Measurements from ENCODE around the gene CABCOCO1.

CABCOCO1 gene

GRCh38 chr10:61784354-61785133, 121.8 kb downstream of the CABCOCO1 start:
- no peaks in the 10 kb centered on the region for H3K27me3 ChIP-seq (ENCODE audit: insufficient read depth, low read length)
- no peak overlapping the region for H3K27ac ChIP-seq (ENCODE audit: low read depth, low read length)
- H2AFZ ChIP-seq (ENCODE audit: low read length, unreplicated experiment) = no peak overlapping the region
- no peaks in the 10 kb centered on the region for H3K79me2 ChIP-seq (ENCODE audit: control insufficient read depth, insufficient read depth, low read length, unreplicated experiment)
- H3K36me3 ChIP-seq (ENCODE audit: insufficient read depth, low read length) = no peaks in the 10 kb centered on the region
- H3K4me1 ChIP-seq (ENCODE audit: control insufficient read depth, insufficient read depth, low read length, unreplicated experiment) = peaks cover 22% of the 10 kb centered on the region
- no peak overlapping the region for H3K4me3 ChIP-seq (ENCODE audit: low read depth, low read length)

- Histone ChIP-seq H3K4me3 (ENCODE audit: low read depth, low read length) (no peak overlapping the region), H3K27me3 (ENCODE audit: insufficient read depth, low read length) (no peaks in the 10 kb centered on the region), H3K4me1 (ENCODE audit: control insufficient read depth, insufficient read depth, low read length, unreplicated experiment) (peaks cover 22% of the 10 kb centered on the region), H2AFZ (ENCODE audit: low read length, unreplicated experiment) (peak overlapping the region; percentile 54), H3K36me3 (ENCODE audit: insufficient read depth, low read length) (no peaks in the 10 kb centered on the region), H3K27ac (ENCODE audit: low read depth, low read length) (no peak overlapping the region), H3K79me2 (ENCODE audit: control insufficient read depth, insufficient read depth, low read length, unreplicated experiment) (no peaks in the 10 kb centered on the region)
These were observed 122.9 kb downstream of the CABCOCO1 start for GRCh38 chr10:61785473-61786105.

GRCh38 chr10:61786728-61787127, 124.0 kb downstream of the CABCOCO1 start:
- Histone ChIP-seq H3K27ac (ENCODE audit: low read depth, low read length) (peak overlapping the region; percentile 75), H3K27me3 (ENCODE audit: insufficient read depth, low read length) (no peaks in the 10 kb centered on the region), H2AFZ (ENCODE audit: low read length, unreplicated experiment) (peak overlapping the region; percentile 74), H3K4me1 (ENCODE audit: control insufficient read depth, insufficient read depth, low read length, unreplicated experiment) (peaks cover 22% of the 10 kb centered on the region), H3K4me3 (ENCODE audit: low read depth, low read length) (peak overlapping the region; percentile 67), H3K36me3 (ENCODE audit: insufficient read depth, low read length) (no peaks in the 10 kb centered on the region), H3K79me2 (ENCODE audit: control insufficient read depth, insufficient read depth, low read length, unreplicated experiment) (no peaks in the 10 kb centered on the region)

GRCh38 chr10:61787170-61787569, 124.4 kb downstream of the CABCOCO1 start:
- H3K36me3 ChIP-seq (ENCODE audit: insufficient read depth, low read length) = no peaks in the 10 kb centered on the region
- H3K27ac ChIP-seq (ENCODE audit: low read depth, low read length) = peak overlapping the region; percentile 75
- no peaks in the 10 kb centered on the region for H3K27me3 ChIP-seq (ENCODE audit: insufficient read depth, low read length)
- peak overlapping the region; percentile 74 for H2AFZ ChIP-seq (ENCODE audit: low read length, unreplicated experiment)
- peak overlapping the region; percentile 67 for H3K4me3 ChIP-seq (ENCODE audit: low read depth, low read length)
- H3K4me1 ChIP-seq (ENCODE audit: control insufficient read depth, insufficient read depth, low read length, unreplicated experiment) = peaks cover 21% of the 10 kb centered on the region
- no peaks in the 10 kb centered on the region for H3K79me2 ChIP-seq (ENCODE audit: control insufficient read depth, insufficient read depth, low read length, unreplicated experiment)

DNA sequence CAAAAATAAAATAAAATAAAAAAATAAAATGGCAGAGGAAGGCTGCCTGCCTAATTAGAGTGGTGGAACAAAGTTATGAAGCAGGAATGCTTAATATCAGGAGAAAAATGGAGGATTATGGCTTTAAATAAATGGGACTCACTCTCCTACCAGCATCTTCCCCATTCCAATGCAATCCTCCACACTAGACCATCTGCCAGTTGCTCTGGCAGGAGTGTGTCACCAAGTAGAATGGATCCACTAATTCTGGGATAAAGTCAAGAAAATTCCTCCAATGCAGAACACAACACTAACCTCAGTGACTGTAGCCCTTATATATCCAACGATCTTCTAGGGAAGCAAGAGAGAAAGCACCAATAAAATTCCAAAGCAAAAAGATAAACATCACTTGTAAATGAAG, 126.3 kb downstream of the CABCOCO1 start:
- Histone ChIP-seq H3K27ac (ENCODE audit: low read depth, low read length) (no peak overlapping the region), H3K27me3 (ENCODE audit: insufficient read depth, low read length) (no peaks in the 10 kb centered on the region), H3K4me1 (ENCODE audit: control insufficient read depth, insufficient read depth, low read length, unreplicated experiment) (peaks cover 25% of the 10 kb centered on the region), H3K79me2 (ENCODE audit: control insufficient read depth, insufficient read depth, low read length, unreplicated experiment) (no peaks in the 10 kb centered on the region), H2AFZ (ENCODE audit: low read length, unreplicated experiment) (no peak overlapping the region), H3K4me3 (ENCODE audit: low read depth, low read length) (no peak overlapping the region), H3K36me3 (ENCODE audit: insufficient read depth, low read length) (no peaks in the 10 kb centered on the region)

- Histone ChIP-seq H3K27ac (ENCODE audit: low read depth, low read length) (no peak overlapping the region), H3K4me1 (ENCODE audit: control insufficient read depth, insufficient read depth, low read length, unreplicated experiment) (peaks cover 26% of the 10 kb centered on the region), H3K27me3 (ENCODE audit: insufficient read depth, low read length) (no peaks in the 10 kb centered on the region), H3K4me3 (ENCODE audit: low read depth, low read length) (no peak overlapping the region), H3K36me3 (ENCODE audit: insufficient read depth, low read length) (no peaks in the 10 kb centered on the region), H2AFZ (ENCODE audit: low read length, unreplicated experiment) (no peak overlapping the region), H3K79me2 (ENCODE audit: control insufficient read depth, insufficient read depth, low read length, unreplicated experiment) (no peaks in the 10 kb centered on the region)
These were observed 128.5 kb downstream of the CABCOCO1 start for GRCh38 chr10:61791216-61791615.

- no peak overlapping the region for H2AFZ ChIP-seq (ENCODE audit: low read length, unreplicated experiment)
- H3K4me3 ChIP-seq (ENCODE audit: low read depth, low read length) = no peak overlapping the region
- no peak overlapping the region for H3K27ac ChIP-seq (ENCODE audit: low read depth, low read length)
- peaks cover 19% of the 10 kb centered on the region for H3K4me1 ChIP-seq (ENCODE audit: control insufficient read depth, insufficient read depth, low read length, unreplicated experiment)
- H3K27me3 ChIP-seq (ENCODE audit: insufficient read depth, low read length) = no peaks in the 10 kb centered on the region
- no peaks in the 10 kb centered on the region for H3K79me2 ChIP-seq (ENCODE audit: control insufficient read depth, insufficient read depth, low read length, unreplicated experiment)
- H3K36me3 ChIP-seq (ENCODE audit: insufficient read depth, low read length) = no peaks in the 10 kb centered on the region
These were observed 129.5 kb downstream of the CABCOCO1 start for GRCh38 chr10:61792097-61792716.

DNA sequence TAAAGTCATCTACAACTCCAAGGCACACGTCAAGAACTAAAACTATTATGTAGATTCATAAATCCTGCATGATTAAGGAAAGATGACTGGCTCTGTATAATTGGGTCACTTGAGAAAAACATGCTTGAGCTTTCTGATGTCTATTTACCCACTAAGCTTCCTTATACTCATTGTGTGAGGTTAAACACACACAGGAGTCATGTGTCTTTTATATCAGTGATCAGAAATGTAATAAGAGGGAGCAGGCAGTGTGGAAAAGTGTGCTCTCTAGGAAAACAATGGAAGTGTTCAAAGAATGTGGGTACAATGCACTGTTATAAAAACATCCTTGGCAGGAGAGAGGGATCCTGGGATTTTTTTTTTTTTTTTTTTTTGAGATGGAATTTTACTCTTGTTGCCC, 130.2 kb downstream of the CABCOCO1 start:
- Histone ChIP-seq H3K36me3 (ENCODE audit: insufficient read depth, low read length) (no peaks in the 10 kb centered on the region), H3K79me2 (ENCODE audit: control insufficient read depth, insufficient read depth, low read length, unreplicated experiment) (no peaks in the 10 kb centered on the region), H2AFZ (ENCODE audit: low read length, unreplicated experiment) (no peak overlapping the region), H3K4me3 (ENCODE audit: low read depth, low read length) (no peak overlapping the region), H3K27me3 (ENCODE audit: insufficient read depth, low read length) (no peaks in the 10 kb centered on the region), H3K4me1 (ENCODE audit: control insufficient read depth, insufficient read depth, low read length, unreplicated experiment) (peaks cover 13% of the 10 kb centered on the region), H3K27ac (ENCODE audit: low read depth, low read length) (no peak overlapping the region)

DNA sequence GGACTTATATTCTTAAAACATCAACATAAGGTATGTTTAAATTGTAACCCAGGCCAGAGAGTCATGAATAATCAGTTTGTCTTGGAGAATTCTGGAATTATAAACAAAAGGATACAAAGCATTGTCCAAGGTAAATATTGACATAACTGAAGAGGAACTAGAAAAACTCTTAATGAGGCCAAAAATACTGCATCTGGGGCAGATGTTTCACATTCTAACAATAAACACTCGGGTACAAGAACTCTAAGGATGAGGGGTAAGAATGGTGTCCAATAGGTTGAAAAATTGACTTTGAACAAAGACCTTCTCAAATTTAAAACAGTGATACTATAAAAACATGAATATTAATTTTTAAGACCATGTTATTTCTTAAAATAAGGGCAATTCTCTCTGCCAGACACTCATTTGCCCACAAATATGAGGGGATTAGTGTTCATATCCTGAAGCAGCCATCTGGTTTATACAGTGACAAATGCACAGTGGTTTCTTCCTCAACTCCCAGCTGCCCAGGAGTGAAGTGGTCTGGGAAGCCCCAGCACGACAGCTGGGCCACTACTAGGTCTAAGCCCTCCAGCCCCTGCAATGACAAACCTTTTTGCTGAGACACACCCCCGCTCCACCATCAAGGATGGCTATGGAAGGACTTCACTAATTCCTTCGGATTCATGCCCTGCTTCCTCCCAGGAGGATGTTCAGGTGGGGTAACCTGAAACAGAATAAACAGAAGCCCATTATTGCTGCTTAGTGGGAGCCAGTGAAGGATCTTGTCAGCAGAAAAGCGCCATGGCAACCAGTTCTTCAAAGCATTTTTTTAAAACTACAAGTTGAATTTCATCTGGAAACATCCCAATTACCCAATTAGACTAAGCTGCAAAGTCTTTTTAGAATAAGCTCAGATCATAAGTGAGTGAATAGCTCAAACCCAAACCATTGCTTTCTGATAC, 131.3 kb downstream of the CABCOCO1 start:
- Histone ChIP-seq H3K79me2 (ENCODE audit: control insufficient read depth, insufficient read depth, low read length, unreplicated experiment) (no peaks in the 10 kb centered on the region), H3K4me3 (ENCODE audit: low read depth, low read length) (no peak overlapping the region), H3K36me3 (ENCODE audit: insufficient read depth, low read length) (no peaks in the 10 kb centered on the region), H2AFZ (ENCODE audit: low read length, unreplicated experiment) (no peak overlapping the region), H3K4me1 (ENCODE audit: control insufficient read depth, insufficient read depth, low read length, unreplicated experiment) (peaks cover 13% of the 10 kb centered on the region), H3K27me3 (ENCODE audit: insufficient read depth, low read length) (no peaks in the 10 kb centered on the region), H3K27ac (ENCODE audit: low read depth, low read length) (no peak overlapping the region)

DNA sequence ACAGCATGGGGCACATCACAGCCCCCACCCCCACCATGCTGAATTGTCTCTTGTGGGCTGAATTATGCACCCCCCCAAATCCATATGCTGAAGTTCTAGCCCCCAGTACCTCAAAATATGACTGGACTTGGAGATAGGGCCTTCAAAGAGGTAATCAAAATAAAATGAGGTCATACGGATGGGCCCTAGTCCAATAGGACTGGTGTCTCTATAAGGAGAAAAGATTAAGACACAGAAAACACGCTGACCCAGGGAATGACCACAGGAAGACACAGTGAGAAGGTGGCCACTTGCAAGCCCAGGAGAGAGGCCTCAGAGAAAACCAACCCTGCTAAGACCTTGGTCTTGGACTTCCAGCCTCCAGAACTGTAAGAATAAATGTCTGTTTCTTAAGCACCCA, 132.4 kb downstream of the CABCOCO1 start:
- Histone ChIP-seq H3K79me2 (ENCODE audit: control insufficient read depth, insufficient read depth, low read length, unreplicated experiment) (no peaks in the 10 kb centered on the region), H2AFZ (ENCODE audit: low read length, unreplicated experiment) (no peak overlapping the region), H3K4me3 (ENCODE audit: low read depth, low read length) (no peak overlapping the region), H3K4me1 (ENCODE audit: control insufficient read depth, insufficient read depth, low read length, unreplicated experiment) (peaks cover 13% of the 10 kb centered on the region), H3K36me3 (ENCODE audit: insufficient read depth, low read length) (no peaks in the 10 kb centered on the region), H3K27me3 (ENCODE audit: insufficient read depth, low read length) (no peaks in the 10 kb centered on the region), H3K27ac (ENCODE audit: low read depth, low read length) (no peak overlapping the region)
